Mammary epithelial cell (primary cell): ENCODE data around the gene MMP12.

Source experiments
- EZH2 ChIP-seq: IDR thresholded peaks from 2 replicates; pipeline ENCODE4 v1.6.1; 2012; ENCODE audit warnings: low read length, inconsistent platforms, borderline replicate concordance
- TF ChIP-seq, protein P1 (sequence below), 2 donors: IDR thresholded peaks in 1 of 2; conservative IDR thresholded peaks in 1 of 2; 2 replicates each; pipeline ENCODE4 v1.5.1; 2011 to 2012; ENCODE audit warnings: inconsistent platforms in 2 of 2, low read length in 2 of 2, mild to moderate bottlenecking in 2 of 2, control low read depth in 1 of 2, low read depth in 1 of 2; ENCODE audit not compliant: insufficient read depth in 1 of 2; ENCODE audit errors: extremely low read depth in 1 of 2

DNA sequence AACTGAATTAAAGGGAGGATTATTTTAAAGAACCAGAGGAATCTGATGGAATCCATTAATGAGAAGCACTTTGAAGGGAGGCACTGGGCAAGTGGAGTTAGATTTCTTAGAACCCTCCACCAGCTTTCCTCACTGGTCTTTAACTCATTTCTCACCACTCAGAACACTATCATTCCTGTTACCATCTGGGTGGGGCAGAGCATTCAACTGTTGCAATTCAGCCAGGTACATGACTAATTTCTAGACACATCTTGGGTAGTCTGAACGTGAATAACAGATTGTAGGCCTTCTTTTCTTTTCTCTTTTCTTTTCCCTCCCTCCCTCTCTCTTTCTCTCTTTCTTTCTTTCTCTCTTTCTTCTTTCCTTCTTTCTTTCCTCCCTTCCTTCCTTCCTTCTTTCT is 61.3 kb downstream of the MMP12 start:
- no peak for TF ChIP-seq EZH2
- TF ChIP-seq, protein P1, sequence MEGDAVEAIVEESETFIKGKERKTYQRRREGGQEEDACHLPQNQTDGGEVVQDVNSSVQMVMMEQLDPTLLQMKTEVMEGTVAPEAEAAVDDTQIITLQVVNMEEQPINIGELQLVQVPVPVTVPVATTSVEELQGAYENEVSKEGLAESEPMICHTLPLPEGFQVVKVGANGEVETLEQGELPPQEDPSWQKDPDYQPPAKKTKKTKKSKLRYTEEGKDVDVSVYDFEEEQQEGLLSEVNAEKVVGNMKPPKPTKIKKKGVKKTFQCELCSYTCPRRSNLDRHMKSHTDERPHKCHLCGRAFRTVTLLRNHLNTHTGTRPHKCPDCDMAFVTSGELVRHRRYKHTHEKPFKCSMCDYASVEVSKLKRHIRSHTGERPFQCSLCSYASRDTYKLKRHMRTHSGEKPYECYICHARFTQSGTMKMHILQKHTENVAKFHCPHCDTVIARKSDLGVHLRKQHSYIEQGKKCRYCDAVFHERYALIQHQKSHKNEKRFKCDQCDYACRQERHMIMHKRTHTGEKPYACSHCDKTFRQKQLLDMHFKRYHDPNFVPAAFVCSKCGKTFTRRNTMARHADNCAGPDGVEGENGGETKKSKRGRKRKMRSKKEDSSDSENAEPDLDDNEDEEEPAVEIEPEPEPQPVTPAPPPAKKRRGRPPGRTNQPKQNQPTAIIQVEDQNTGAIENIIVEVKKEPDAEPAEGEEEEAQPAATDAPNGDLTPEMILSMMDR (conservative IDR thresholded peaks at IDR 0.05 in 1 of 2, IDR thresholded peaks at IDR 0.05 in 1 of 2; ENCODE audit: extremely low read depth in 1 of 2, insufficient read depth in 1 of 2, low read depth in 1 of 2, low read length in 2 of 2), result no peak
